HG03159 (cell line): ENCODE measurements around the gene ZNF598.
A peak's percentile ranks its signal among the peaks of the same experiment; 100 is the strongest.
"Not testable (repeated sequence)": the region's sequence is repeated elsewhere in the genome, so short reads cannot be mapped to it uniquely, and the experiment has no call there.

Experiments
- ATAC-seq: cut with Tn5 transposase; IDR thresholded peaks from one replicate; pipeline ENCODE4 v1.9.1; 2021; ENCODE audit warnings: mild to moderate bottlenecking, moderate library complexity; ENCODE audit not compliant: unreplicated experiment

The ZNF598 gene

GRCh38 chr16:2028620-2029220, 19.1 kb upstream of the ZNF598 start:
- ATAC-seq = no peak

DNA sequence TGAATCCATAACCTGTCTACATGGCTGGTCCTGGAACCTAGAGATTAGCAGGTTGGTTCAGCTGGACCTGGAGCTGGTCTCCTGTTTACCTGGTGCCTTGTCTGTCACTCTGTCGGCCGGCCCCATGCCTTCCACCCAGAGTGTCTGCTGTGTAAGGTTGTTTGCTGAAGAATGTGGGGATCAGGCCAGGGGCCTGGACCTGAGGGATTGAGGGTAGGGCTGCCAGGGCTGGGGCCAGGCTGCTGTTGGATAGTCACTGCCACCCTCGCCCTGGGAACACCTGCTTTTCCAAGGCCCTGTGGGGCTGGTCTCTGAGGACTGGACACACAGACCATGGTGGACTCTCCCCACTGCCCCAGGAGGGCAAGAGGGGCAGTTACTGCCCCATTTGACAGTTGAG, 18.5 kb upstream of the ZNF598 start:
- ATAC-seq = no peak

DNA sequence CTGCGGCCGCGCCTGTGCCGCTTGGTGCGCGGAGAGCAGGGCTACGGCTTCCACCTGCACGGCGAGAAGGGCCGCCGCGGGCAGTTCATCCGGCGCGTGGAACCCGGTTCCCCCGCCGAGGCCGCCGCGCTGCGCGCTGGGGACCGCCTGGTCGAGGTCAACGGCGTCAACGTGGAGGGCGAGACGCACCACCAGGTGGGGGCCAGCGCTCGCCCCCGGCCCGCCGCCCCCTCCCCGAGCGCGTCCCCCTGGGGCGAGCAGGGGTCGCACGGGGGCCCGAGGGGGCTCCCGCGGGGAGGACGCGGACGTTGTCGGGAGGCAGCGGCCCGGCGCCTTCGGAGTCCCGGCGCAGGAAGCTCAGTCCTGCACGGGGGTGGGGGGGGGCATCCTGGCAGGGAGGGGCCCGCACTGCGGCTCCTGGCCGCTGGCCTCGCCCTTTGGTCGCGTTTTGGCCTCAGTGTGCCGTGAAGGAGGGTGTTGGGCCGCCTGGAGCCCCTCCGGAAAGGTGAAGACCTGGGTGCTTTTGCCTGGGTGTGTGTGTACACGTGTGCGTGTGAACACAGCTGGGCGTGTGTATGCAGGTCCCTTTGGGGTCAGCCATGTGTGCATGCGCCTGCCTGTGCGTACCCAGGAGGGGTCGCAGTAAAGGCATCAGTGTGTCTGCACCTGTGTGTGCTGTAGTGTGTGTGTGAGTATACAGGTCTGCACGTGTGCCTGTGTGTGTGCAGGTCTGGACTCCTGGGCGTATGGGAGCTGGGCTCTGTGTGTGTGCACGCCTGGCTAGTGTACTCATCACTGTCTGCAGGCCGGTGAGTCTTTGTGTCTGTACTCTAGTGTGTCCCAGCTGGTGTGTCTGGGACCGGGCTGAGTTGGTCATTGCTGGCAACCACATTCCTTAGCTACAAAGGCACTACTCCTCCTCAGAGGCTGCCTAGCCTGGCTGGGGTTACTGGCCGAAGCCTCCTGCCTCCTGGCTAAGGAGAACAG, 17.7 kb upstream of the ZNF598 start:
- ATAC-seq = no peak

GRCh38 chr16:2026461-2027023, 16.9 kb upstream of the ZNF598 start, which contains the start of gene NHERF2:
Gene NHERF2 (plus strand): TSS chr16:2026902. CDS start chr16:2027006, 104 bp downstream.
- no peak for ATAC-seq

DNA sequence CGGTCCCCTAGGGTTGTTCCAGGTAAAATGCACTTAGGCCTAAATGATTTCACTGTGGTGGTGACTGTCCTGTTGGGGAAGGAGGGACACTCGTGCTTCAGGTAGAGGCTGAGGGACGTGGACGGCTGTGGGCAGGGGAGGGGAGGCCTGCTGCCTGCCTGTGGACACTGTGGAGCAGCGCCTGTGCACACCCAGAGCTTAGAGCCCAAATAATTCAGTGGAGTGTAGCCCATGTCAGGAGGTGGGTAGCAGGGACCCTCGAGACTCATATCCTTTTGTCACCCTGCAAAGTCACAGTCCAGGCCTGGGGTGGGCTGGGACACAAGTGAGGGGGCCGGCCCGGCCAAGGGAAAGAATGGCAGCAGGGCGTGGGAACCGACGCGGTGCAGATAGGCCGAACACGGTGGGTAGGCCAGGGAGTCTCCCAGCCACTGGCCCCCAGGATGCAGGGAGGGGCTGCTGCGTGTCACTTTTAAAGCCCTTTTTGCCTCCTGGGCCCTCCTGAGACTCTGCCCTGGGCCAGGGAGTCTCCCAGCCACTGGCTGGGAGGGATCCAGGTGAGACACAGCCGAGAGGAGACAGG, 16.3 kb upstream of the ZNF598 start:
- no peak for ATAC-seq

GRCh38 chr16:2025251-2025650, 15.6 kb upstream of the ZNF598 start:
- no peak for ATAC-seq

DNA sequence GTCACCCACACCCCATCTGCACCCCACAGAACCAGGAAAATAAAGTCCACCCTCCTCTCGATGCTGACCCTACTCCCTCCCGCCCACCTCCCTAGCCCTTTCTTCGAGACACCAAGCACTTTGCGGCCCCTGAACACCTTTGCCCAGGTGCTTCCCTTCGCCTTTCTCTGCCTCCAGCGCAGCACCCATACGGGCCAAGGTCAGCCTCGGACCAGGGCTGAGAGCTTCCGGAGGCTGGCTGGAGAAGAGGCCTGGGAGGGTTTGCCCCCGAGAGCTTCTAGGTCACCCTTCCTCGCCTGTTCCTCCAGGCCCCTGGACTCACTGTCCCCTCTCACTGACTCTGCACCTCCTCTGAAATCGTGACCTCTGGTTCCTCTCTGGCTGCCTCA, 14.4 kb upstream of the ZNF598 start:
- no peak for ATAC-seq

- ATAC-seq = peak; percentile 54
Observed at GRCh38 chr16:2023092-2024031, 13.7 kb upstream of the ZNF598 start.

DNA sequence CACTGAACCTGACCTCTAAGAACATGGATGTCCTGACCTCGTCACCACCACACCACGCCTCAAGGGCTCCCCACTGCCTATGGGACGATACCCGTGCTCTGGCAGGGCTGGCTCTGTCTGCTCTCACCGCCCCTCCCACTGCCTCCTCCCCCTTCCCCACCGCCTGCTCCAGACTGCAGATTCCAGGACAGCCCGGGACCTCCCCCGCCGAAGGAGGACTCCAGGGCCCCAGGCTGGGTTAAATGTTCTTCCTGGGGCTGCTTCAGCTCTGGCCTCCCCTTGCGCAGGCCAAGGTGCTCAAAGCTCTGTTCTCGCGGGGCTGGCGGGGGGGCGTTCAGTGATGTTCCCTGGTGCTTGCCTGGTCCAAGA, 13.1 kb upstream of the ZNF598 start:
- no peak for ATAC-seq

- no peak for ATAC-seq
Observed at GRCh38 chr16:2019921-2020831, 10.6 kb upstream of the ZNF598 start.

DNA sequence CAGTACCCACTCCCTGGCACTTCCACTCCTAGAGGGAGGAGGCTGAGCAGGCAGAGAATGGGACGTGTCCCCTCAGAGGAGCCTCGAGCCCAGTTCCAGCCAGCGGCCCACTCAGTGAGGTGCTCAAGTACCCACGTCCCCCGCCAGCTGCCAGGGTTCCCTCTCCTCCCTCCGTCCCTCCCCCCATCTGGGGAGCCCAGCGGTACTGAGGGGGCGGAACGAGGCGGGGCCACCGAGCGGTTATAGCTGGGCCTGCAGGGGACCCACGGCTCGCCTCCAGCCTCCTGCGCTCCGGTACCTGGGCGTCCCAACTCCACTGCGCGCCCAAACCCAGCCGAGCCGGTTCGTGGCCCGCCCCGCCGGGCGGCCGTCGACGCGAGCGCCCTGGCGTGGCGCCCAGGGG, 9.9 kb upstream of the ZNF598 start, which contains the start of gene NPW:
TSS of gene NPW (plus strand) at position 268 of the 403 bp plus-strand sequence.
- ATAC-seq = no peak

DNA sequence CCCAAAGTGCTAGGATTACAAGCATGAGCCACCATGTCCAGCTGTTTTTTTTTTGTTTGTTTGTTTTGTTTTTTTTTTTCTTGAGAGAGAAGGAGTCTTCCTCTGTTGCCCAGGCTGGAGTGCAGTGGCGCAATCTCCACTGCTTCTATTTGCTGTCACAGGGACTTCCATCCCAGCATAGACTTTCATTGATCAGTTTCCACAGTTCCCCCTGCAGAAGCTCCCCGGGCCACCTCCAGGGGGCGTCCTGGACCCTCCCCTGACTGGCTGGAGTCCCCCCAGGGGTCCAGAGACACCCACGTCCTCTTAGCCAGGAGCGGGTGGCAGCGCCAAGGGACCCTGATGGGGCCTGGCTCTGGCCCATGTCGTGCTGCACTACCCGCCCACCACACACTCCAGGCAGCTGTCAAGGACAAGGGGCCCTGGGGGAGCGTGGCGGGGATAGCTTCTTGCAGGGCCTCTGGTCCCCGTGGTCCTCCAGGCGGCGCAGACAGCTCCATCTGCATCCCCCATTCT, 6.8 kb upstream of the ZNF598 start:
- no peak for ATAC-seq

DNA sequence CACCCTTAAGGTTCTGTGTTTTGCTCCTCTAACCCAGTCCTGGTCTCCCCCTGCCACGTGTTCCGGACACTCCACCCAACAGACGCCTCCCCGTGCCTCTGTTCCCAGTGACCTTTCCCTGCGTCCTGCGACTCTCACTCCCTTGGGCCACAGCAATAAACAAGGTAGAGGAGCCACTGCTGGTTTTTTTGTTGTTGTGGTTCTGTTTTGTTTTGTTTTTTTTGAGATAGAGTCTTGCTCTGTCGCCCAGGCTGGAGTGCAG, 6.3 kb upstream of the ZNF598 start:
- ATAC-seq = no peak

GRCh38 chr16:2015117-2015946, 5.7 kb upstream of the ZNF598 start:
- no peak for ATAC-seq

- ATAC-seq = no peak
Observed at GRCh38 chr16:2013527-2013926, 3.9 kb upstream of the ZNF598 start.

DNA sequence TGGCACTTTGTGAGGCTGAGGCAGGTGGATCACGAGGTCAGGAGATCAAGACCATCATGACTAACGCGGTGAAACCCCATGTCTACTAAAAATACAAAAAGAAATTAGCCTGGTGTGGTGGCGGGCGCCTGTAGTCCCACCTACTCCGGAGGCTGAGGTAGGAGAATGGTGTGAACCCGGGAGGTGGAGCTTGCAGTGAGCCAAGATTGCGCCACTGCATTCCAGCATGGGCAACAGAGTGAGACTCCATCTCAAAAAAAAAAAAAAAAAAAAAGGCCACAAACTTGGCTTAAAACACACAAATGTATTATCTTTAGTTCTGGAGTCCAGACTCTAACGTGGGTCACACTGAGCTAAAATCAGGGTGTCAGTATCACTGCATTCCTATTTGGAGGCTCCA, 2.1 kb upstream of the ZNF598 start:
- not testable (repeated sequence) for ATAC-seq

- peak; percentile 33 for ATAC-seq
Observed at GRCh38 chr16:2009164-2009711, 383 bp downstream of the ZNF598 start.

GRCh38 chr16:2008631-2009163, 924 bp downstream of the ZNF598 start:
- ATAC-seq = no peak
